ENCODE results near the gene RYR2.

DNA sequence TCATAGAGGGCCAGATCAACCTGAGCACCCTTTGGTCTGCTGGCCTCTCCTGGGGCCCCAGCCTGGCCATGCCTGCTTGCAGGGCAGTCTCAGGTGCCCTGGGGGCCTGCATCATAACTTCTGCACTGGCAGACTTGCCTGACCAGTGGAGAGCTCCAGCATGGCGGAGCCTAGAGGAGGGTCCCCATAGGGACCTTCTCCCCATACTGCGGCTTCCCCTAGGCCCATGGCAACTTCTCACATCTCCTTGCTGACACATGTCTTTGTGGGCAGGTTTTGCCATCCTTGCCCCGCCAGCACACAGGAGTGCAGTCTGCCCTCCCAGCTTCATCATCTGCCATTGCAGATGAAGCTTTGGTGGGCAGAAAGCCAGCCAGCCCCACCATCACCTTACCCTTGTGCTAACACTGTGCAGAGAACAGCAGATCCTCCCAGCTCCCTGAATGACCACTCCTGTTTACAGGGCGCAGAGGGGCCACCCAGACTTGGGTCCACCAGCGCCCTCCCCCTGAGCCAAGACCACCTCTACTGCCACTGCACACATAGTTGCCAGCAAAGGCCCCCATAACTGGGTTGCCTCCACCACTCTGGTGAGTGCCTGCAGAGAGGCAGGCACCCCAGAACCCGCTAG is 797.0 kb downstream of the RYR2 start:
- no peak for TF ChIP-seq POLR2A (IDR thresholded peaks at IDR 0.05)
- no peak for TF ChIP-seq EP300 (IDR thresholded peaks at IDR 0.05)
- no peak for TF ChIP-seq POLR2AphosphoS5 (IDR thresholded peaks at IDR 0.05)
